ENCODE results near the gene LPAR1.

The LPAR1 gene

GRCh38 chr9:110960288-110960687 is 78.0 kb downstream of the LPAR1 start:
- in situ Hi-C loops (cut with MboI; ENCODE audit: low sequenced_read_pairs) = no loop called here

DNA sequence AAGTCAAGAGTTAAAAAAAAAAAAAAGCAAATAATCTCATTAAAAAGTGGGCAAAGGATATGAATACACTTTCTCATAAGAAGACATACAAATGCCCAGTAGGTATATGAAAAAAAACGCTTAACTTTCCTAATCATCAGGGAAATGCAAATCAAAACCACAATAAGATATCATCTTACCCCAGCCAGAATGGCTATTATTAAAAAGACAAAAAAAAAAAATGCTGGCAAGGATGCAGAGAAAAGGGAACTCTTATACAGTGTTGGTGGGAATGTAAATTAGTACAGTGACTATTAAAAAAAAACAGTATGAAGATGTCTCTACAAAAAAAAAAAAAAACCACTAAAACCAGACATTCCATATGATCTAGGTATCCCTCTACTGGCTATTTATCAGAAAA is 79.4 kb downstream of the LPAR1 start:
- in situ Hi-C loops (cut with MboI; ENCODE audit: low sequenced_read_pairs) = no loop called here

DNA sequence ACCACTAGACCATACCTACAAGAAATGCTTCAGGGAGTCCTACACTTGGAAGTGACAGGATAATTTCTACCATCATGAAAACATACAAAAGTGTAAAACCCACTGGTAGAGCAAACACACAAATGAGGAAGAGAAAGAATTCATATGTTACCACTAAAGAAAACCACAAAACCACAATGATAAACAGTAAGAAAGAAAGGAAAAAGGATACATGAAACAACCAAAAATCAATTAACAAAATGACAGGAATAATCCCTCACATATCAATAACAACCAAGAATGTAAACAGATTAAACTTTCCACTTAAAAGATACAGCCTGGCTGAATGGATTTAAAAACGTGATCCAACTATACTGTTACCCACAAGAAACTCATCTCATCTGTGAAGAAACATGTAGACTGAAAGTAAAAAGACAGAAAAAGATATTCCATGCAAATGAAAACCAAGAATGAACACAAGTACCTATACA is 83.4 kb downstream of the LPAR1 start:
- in situ Hi-C loops (cut with MboI; ENCODE audit: low sequenced_read_pairs) = no loop called here

GRCh38 chr9:110952540-110952859 is 85.8 kb downstream of the LPAR1 start:
- in situ Hi-C loops (cut with MboI; ENCODE audit: low sequenced_read_pairs) = no loop called here

DNA sequence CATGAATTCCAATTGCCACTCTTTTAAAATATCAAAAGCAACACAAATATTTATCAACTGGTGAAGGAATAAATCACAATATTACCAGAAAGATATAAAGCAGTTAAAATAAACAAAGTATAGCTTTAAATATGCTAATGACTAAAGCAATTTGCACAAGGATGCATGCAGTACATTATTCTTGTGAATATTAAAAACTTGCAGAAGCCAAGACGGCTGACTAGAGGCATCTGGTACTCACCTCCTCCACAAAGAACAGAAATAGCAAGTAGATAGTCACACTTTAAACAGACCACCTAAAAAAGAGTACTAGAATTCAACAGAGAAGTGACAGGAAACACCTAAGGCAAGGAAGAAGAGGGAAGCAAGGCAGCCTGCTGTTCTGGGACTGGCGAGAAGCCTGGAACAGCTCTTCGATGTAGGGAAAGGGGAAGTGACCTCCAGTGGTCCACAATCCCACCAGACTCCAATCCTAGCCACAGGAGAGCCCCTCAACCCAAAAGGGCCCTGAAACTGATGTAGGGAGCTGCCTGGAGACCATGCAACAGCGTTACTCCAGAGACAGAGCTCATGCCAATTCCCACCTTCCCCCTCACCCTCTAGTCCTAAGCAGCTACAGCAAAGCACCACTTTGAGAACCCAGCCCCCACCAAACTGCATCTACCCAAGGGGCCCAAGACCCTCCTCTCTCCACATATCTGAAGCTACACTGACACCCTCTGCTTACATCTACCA is 86.3 kb downstream of the LPAR1 start:
- in situ Hi-C loops (cut with MboI; ENCODE audit: low sequenced_read_pairs) = no loop called here

- in situ Hi-C loops (cut with MboI; ENCODE audit: low sequenced_read_pairs) = no loop called here
Measured at GRCh38 chr9:110950041-110950645, 88.1 kb downstream of the LPAR1 start.

- in situ Hi-C loops (cut with MboI; ENCODE audit: low sequenced_read_pairs) = no loop called here
Measured at GRCh38 chr9:110949081-110949480, 89.2 kb downstream of the LPAR1 start.

DNA sequence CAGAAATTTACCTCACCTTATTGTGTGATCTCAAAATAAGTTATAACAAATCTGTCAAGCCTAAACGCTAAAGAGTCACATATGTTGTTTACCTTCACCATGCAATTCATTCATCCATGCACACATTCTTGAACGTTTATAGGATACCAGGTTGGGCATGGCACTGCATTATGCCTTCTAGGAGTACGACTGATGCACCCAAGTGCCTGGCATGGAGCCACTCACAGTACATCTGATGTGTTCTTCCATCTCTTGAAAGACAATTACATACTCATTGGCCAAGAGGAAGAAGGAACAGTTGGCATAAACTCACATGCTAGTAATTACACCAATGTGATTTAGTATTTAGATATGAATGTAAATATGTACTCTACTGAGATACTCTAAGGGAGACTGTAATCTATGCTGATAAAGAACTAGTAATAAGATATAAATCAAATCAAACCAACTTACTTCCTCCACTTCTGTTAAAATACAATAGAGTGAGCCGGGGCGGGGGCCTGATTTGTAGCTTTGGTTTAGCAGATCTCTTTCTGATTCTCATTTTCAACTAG is 90.7 kb downstream of the LPAR1 start:
- in situ Hi-C loops (cut with MboI; ENCODE audit: low sequenced_read_pairs) = no loop called here

GRCh38 chr9:110942522-110942921 is 95.7 kb downstream of the LPAR1 start:
- in situ Hi-C loops (cut with MboI; ENCODE audit: low sequenced_read_pairs) = no loop called here

DNA sequence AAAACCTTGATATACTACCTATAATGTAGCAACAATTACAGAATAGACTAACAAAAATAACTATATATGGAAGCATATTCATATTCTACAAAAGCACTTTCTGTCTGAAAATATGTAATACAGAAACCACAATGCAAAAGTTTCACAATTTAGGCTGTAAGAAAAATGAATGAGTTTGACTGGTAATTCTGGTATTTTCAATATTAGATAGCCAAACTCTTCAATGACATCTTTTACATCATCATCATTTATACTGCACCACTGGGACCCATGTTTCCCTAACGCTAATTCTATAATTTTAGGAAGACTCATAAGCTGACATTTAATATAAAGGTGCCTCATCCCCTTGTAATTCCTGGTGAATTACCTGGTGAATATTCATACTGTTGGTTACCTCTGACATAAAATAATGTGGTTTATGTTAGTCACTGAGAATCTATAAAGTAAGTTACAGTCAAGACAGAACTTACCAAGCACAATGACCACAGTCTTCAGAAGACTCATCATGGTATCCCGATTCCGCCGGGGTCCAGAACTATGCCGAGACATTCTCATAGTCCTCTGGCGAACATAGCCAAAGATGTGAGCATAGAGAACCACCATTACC is 97.2 kb downstream of the LPAR1 start:
- in situ Hi-C loops (cut with MboI; ENCODE audit: low sequenced_read_pairs) = no loop called here

- in situ Hi-C loops (cut with MboI; ENCODE audit: low sequenced_read_pairs) = no loop called here
Measured at GRCh38 chr9:110939573-110939972, 98.7 kb downstream of the LPAR1 start.

GRCh38 chr9:110939047-110939446 is 99.2 kb downstream of the LPAR1 start:
- in situ Hi-C loops (cut with MboI; ENCODE audit: low sequenced_read_pairs) = no loop called here

DNA sequence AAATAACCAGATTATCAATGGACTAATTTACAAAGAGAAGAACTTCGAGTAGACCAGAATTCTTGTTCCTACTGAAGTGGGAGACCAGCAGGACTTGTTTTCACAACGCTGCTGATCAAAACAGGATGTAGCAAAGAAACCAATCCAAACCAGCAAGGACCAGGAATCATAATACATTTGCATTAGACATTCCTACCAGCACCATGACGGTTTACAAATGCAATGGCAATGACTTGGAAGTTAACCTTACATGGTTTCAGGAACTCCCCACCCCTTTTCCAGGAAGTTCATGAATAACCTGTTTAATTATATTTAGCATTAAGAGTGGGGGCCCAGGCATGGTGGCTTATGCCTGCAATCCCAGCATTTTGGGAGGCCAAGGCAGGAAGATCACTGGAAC is 100.0 kb downstream of the LPAR1 start:
- in situ Hi-C loops (cut with MboI; ENCODE audit: low sequenced_read_pairs) = no loop called here

DNA sequence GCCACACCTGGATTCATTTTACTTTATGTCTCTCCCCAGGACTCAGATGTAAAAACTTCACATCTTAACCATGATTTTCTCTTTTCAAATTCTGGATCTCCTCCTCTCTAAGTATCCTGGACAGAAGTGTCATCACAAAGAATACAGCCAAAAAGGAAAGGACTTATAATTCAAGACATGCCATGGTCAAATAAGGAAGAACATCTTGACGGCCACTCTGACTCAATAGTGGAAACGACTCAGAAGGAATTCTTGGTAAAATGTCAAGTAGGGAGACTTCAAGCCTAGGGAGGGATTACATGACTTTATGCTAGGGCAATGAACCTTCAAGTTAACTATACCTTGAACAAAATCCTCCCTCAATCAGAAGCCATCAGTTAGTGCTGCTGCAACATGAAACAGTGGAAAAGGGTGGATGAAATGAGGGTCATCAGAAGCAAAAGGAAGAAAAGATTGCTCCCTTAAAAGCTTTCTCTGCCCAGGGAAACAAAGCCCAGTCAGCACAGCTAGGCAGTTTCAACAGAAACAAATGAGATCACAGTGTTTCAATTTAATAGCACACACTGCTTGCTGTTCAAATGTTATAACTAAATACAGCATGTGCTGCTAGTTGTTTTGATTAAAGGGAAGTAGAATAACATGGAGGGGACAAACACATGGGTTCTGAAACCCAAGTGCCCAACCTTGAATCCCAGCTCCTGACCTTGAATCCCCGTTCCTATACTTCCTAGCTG is 101.4 kb downstream of the LPAR1 start:
- in situ Hi-C loops (cut with MboI; ENCODE audit: low sequenced_read_pairs) = no loop called here

DNA sequence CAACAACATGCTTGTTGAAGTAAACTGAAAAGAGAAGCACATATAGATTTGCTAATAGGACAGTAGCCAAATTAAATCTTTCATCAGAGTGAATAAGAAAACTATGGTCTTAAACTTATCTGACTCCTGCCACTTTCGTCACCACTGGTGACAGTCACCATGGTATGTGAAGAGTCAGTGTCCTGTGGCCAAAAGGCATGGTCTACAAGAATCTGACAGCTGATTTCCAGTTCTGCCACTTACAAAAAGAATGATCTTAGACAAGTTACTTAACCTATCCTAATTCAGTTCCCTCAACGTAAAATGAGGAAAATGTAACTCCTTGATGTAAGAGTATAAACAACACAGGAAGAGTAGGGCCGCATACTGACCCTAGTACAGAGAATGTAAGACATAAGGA is 102.0 kb downstream of the LPAR1 start:
- in situ Hi-C loops (cut with MboI; ENCODE audit: low sequenced_read_pairs) = no loop called here

DNA sequence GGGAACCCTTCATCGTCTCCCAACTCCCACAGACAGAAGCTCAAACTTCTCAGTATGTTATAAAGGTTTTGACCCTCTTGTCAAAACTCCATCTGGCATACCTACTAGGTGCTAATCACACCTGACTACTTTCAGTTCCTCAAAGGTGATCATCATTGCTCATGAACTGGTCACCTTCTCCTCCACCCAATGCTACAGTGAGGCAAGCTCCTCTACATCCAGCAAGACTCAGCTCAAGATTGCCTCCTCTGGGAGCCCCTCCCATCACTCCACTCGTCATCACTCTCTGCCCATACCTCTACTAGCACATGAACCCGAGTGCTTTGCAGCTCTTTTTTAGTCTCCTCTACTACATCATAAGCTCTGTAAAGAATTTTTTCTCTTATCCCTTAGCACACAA is 102.4 kb downstream of the LPAR1 start:
- in situ Hi-C loops (cut with MboI; ENCODE audit: low sequenced_read_pairs) = no loop called here

- in situ Hi-C loops (cut with MboI; ENCODE audit: low sequenced_read_pairs) = no loop called here
Measured at GRCh38 chr9:110933350-110934001, 104.8 kb downstream of the LPAR1 start.

GRCh38 chr9:110932863-110933262 is 105.4 kb downstream of the LPAR1 start:
- in situ Hi-C loops (cut with MboI; ENCODE audit: low sequenced_read_pairs) = no loop called here

- in situ Hi-C loops (cut with MboI; ENCODE audit: low sequenced_read_pairs) = no loop called here
Measured at GRCh38 chr9:110928599-110928998, 109.7 kb downstream of the LPAR1 start.

- in situ Hi-C loops (cut with MboI; ENCODE audit: low sequenced_read_pairs) = no loop called here
Measured at GRCh38 chr9:110926828-110927487, 111.3 kb downstream of the LPAR1 start.

All from HL-60/S4 (cell line).